GM18951 (cell line): ENCODE measurements around the gene CDK5R2.

Experiments
- POLR2A ChIP-seq: IDR thresholded peaks from 4 replicates; pipeline ENCODE4 v1.6.1; 2011; ENCODE audit warnings: mild to moderate bottlenecking; ENCODE audit not compliant: insufficient read length, insufficient read depth; ENCODE audit errors: extremely low read depth
- in situ Hi-C: fragments of 300-500 bp; cut with MboI; formaldehyde crosslinking; loops from one replicate; pipeline ENCODE4 v1.12.0; 2022; ENCODE audit warnings: low sequenced_read_pairs, mixed read lengths, inconsistent platforms; ENCODE audit not compliant: unreplicated experiment

Gene CDK5R2

DNA sequence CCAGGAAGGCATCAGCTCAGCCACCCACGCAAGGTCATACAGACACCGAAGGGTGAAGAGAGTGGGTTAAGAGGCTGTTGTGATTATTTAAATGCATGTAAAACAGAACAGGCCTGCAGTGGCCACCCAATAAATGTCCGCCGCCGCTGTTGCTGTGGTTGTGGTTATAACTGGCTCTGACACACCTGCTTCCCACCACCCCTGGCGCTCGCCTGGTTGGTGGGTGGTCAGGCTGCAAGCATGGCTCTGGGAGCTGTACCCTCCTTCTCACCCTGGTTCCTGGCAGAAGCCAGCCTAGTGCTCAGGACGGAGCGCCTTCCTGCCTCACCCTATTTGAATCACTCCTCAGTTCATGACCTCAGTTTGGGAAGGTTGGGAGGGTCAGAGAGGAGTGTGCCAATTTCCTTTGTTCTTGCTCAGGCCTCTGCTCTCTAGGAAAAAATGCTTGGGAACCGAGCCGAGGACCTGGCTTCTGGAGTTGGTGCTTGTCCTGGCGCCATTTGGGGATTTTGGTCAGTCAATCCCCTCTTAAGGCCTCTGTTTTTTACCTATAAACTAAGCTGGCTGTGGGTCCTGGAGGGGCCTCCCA is 39.0 kb downstream of the CDK5R2 start:
- no peak for TF ChIP-seq POLR2A

DNA sequence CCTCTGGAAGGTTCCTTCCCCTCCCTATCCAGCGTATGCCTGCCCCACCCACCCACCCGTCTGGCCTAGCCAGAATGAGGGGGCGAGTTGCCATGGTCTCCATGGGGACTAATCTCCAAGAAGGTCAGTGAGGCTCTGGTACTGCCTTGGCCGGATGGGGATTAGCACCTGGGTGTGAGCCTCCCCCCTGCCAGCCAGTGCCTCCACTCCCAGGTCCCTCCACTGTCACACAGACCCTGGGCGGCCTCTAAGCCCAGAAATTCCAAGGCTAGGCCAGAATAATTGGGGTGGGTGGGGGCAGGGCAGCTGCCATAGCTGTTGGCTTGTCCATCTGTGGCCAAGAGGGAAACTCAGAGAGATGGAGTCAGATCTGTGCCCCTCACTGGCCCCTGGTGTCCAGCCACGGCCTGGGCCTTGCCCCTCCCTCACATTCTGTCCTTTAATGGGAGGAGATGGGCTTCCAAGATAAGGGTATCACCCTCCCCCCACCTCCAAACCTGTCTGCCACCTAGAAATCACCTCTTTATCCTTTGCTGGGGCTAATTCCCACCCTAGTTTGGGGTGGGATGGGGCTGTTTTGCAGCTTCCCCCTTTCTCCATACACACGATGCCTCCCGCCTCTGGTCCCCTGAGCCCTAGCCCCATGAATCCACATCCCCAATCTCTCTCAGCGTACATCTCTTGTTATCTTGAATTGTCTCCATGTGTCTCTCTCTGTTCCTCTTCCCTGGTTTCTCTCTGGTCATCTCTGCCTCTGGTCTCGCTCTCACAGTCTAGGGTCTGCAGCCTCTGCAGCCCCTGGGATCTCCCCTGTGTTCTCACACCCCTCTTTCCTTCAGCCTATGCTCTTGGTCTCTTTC is 39.8 kb downstream of the CDK5R2 start:
- TF ChIP-seq POLR2A, result no peak
- in situ Hi-C loops, result no loop called here

More for the DNA sequence above, 39.0 kb downstream of the CDK5R2 start:
- in situ Hi-C loops, result no loop called here

DNA sequence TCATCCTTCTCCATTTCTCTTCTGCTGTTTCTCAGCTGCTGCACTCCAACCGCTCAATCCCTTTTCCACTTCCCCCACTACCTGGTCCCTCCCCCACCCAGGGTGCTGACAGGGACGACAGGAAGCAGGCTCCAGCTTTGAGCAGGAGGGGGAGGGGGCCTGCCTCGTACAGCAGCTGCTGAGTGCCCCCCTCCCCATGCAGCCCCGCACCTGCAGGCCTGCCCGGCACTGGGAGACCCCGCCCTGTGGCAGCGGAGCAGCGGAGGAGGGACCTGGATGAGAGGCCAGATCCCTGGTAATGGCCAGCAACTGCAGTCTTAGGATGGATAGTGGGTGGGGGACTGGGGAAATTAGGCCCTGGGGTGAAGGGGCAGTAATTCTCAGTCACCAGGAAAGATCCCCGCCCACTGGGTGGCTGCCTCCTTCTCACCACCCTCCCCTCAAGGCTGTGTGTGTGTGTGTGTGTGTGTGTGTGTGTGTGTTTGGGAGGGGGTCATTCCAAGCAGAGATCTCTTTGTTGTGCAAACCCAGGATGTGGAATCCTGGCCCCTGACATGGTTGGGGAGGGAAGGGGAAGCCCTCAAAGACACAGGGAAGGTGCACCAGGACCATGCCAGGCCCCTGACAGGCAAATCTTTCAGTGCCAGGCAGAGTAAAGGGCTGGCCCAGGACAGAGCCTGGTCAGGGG is 40.6 kb downstream of the CDK5R2 start:
- in situ Hi-C loops, result no loop called here
- no peak for TF ChIP-seq POLR2A

DNA sequence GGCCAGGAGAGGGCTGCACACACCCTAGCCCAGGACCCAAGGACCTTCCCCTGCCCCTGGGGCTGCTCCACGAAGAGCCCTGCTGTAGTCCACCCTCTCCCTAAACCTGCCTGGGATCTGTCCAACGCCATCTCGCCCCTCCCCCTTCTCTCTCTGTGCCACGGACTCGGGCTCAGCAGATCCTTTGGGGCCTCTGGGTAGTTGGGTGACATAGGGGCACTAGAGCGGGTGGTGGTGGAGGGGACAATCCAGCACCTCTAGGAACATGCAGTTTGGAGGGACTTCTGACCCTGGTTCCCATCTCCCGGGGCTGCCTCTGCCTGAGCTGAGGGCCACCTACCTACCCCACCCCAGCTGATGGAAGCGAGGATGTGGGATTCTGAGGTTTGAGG is 41.1 kb downstream of the CDK5R2 start:
- no peak for TF ChIP-seq POLR2A
- in situ Hi-C loops, result no loop called here

DNA sequence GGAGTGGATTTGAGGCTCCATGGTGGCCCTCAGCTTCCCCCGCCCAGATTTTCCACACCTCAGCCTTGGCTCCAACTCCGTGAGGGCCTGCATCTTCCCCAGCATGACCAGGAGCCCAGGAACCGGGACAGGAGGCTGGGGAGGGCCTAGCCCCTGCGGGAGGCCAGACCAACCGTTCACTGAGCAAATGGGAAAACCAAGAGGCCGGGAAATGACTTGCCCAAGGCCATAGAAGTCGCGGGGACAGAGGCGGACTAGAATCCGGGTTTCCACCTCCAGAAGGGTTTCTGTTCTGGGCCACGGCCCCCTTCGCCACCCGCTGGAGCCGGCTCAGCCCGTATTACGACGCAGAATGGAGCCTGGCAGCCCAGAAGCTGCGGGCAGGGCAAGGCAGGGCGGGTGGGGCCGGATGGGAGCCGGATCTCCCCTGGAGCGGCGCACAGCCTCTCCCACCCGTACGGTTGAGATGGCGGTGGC is 41.7 kb downstream of the CDK5R2 start:
- in situ Hi-C loops, result no loop called here
- TF ChIP-seq POLR2A, result no peak

DNA sequence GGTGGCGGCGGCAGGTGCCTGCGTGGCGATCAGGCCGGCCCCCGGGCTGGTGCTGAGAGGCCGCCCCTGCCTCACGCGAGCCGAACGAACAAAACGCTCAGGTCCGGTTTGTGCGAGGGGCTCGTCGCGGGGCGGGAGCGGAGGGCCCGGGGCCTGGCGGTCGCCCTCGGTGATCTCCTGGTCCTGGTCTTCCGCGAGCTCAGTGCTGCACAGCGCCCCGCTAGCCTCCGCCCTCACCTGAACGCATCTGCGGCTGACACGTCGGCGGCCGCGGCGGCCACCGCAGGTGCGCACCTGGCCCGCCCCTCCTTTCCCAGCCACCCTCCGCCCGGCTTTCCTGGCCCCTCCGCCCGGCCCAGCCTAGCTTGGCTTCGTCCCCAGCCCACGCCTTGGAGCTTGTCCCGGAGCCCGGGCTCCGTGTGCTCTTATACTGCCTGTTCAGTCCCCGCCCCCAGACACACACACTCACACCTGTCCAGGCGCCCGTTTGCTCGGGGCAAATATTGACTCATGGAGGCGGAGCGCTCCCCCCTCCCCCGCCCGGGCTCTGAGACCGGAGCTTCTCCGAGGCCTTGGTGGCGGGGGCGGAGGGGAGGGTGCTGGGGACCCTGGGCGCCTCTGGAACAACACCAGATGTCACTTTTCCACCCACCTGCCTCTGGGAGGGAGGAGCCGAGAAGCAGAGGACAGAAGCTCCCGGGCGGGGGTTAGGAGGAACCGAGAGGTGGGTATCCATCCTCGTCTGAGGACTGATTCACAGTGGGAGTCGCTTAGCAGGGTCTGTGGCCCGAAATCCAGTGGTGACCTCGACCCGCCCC is 42.3 kb downstream of the CDK5R2 start:
- no peak for TF ChIP-seq POLR2A
- in situ Hi-C loops, result no loop called here

DNA sequence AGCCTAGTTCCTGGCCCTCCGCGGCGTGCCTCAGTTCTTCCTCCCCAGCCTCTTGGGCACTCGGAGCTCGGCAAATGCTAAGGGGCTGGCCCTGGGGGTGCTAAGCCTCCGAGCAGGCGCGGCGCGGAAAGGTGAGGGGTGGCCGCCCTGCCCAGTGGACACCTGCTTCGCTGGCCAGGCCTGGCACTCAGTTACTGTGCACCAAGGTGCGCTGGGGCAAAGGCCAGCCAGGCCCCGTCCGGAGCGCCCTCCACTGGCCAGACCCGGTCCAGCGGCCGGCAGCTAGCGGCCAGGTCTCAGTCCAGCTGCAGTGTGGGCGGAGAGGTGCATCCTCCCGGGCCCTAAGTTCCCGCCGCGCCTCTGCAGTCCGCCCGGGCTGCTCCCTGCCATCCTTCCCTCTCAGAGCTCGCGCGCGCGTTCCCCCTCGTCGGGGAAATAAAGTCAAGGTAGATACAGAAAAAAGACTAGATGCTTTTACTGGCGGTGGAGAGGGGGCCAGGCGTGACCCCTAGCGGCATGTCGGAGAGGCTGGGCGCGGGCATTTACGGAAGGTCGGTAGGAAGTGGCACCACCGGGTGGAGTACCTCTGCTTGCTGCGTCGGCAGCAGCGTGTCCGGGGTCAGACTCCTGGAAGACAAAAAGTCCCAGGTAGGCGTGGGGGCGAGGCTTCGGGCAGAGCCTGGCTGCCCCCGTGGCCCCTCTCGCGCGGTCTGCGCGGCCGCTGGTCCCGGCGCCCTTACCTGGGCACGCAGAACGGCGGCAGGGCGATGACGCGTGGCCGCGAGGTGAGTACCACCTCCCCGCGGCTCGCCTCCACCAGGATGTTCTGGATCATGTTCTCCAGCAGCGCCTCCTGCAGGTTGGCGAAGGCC is 43.2 kb downstream of the CDK5R2 start:
- TF ChIP-seq POLR2A, result no peak
- in situ Hi-C loops, result no loop called here

DNA sequence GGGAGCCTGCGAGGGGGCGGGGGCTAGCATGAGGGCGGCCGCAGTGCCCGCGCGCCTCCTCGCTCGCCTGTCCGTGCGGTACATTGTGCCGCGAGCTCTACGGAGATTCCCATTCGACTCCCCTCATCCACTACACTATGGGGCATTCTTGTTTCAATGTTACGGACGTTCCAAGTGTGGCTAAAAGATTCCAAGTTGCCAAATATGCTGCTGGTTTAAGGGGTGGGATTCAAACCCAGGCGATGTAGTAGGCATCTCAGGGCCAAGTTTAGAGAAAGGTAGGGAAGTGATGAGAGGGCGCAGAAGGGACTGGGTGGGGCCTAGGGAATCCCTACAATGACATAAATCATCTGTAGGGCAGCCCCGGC is 43.8 kb downstream of the CDK5R2 start:
- in situ Hi-C loops, result no loop called here
- no peak for TF ChIP-seq POLR2A

DNA sequence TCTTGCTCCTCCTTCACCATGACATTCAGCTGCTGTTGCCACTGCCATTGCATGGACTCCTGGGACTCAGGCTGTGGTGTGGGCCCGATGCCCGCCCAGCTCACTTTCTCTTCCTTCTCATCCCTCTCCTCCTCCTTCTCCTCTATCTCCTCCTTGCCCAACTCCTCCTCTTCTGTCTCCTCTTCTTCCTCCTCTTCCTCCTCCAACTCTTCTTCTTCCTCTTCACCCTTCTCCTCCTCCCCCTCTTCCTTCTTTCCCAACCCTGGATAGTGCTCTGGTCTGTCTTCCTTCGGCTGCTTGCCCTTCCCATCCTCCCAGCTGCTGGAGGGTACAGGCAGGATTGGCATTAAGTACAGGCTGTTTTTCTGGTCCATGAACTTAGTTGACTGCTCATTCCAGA is 44.5 kb downstream of the CDK5R2 start:
- in situ Hi-C loops, result no loop called here
- no peak for TF ChIP-seq POLR2A

DNA sequence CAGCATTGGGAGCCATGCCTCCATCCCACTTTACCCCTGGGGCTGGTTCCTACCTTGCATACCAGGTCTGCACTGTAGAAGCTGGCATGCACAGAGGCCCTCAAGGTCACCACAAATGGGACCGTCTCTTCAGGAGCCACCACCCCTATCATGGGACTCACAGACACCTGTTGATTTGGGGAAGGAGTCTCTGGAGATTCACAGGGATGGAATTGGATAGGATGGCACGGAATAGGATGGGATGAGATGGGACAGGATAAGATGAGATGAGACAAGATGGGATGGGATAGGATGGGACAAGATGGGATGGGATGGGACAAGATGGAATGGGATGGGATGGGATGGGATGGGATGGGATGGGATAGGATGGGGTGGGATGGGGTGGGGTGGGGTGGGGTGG is 49.8 kb downstream of the CDK5R2 start:
- in situ Hi-C loops, result no loop called here
- TF ChIP-seq POLR2A, result no peak

DNA sequence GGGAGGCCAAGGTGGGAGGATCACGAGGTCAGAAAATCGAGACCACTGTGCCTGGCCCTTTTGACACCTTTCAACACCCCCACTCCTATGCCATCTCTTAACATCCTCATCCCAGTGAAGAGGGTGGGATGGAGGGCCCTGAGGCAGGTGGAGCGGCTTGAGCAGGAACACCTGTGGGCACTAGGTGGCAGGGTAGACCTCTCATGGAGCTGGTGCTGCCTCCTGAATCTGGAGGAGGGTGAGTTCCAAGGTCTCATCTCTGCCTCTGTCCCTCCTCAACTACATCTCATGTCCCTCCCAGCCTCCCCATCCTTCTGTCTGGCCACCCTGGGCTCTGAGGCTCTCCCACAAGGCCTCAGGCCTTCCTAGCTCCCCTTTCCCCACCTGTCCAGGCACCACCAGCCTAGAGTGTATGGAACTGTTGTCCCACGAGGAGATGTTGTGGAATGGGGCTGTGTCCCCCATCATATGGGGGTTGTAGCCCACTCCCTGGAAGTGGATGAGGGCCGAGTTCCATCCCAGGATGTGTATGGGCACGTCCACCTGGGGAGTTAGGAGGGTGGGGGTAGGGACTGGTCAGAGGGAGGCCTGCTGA is 50.8 kb downstream of the CDK5R2 start:
- in situ Hi-C loops, result no loop called here
- TF ChIP-seq POLR2A, result no peak

DNA sequence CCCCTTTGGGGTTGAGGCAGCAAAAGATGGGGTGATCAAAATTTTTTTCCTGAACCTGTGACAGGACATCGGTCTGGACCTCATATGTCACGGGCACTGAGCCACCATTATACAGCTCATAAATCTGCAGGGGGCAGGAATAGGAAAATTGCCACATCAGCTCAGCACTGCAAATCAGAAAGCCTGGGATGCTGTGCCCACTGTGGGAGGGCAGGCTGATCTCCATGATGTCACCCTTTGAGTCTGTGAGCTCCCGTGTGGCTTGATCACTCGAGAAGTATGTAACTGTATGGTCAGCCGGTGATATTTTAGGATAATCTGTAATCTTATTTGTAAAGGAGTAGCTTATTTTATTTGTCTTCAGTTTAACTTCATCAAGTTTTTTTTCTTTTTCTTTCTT is 51.4 kb downstream of the CDK5R2 start:
- no peak for TF ChIP-seq POLR2A
- in situ Hi-C loops, result no loop called here
